ENCODE measurements around the gene SLF2. TPM values are rescaled to one million over a fixed set of nuclear protein-coding genes. Genes with fewer than 3 reads are reported as not detected.

SLF2 gene
- total and polyA plus RNA-seq, 2 of the 13 experiments (the other 11 are each of a cell fraction or from before 2014, with no cell fraction given), result 12.2 to 48.1 TPM

DNA sequence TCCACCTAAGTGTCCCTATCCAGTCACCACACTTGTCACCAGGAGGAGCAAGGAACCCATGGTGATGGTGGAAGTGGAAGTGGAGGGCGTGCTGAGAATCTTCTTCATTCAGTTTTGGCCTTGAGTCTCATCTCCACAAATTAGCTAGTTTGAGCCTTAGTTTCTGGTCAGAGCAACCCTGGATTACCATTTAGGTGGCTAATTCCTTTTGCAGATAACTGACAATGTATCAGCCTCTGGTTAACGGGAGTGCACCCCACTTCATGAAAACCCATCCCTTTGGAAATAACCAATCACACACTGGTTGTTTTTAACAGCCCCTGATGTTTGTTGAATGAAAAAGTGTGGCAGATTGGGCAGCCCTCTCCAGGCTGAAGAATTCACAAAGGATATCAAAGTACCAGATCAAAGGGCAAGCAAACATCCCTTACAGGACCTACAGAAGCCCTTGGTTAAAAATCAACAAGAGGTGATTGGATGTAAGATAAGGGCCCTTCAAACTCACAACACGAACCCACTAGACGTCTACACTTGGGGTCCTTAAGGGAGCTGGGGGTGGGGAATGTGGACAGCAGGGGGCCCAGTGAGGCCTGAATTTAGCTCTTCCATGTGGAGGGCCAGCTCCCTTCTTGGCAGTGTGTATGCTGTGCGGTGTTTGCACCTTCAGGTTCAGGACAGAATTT is 37.1 kb upstream of the SLF2 start (continued):
- TF ChIP-seq, protein P1, sequence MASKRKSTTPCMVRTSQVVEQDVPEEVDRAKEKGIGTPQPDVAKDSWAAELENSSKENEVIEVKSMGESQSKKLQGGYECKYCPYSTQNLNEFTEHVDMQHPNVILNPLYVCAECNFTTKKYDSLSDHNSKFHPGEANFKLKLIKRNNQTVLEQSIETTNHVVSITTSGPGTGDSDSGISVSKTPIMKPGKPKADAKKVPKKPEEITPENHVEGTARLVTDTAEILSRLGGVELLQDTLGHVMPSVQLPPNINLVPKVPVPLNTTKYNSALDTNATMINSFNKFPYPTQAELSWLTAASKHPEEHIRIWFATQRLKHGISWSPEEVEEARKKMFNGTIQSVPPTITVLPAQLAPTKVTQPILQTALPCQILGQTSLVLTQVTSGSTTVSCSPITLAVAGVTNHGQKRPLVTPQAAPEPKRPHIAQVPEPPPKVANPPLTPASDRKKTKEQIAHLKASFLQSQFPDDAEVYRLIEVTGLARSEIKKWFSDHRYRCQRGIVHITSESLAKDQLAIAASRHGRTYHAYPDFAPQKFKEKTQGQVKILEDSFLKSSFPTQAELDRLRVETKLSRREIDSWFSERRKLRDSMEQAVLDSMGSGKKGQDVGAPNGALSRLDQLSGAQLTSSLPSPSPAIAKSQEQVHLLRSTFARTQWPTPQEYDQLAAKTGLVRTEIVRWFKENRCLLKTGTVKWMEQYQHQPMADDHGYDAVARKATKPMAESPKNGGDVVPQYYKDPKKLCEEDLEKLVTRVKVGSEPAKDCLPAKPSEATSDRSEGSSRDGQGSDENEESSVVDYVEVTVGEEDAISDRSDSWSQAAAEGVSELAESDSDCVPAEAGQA (IDR thresholded peaks at IDR 0.05; ENCODE audit: low read depth), result no peak
- TF ChIP-seq, protein P1 (CRISPR knock-in tag; IDR thresholded peaks at IDR 0.05; ENCODE audit: borderline replicate concordance), result peak; percentile 43; the same call in 1 of the 2 replicates
- TF ChIP-seq, protein P2, sequence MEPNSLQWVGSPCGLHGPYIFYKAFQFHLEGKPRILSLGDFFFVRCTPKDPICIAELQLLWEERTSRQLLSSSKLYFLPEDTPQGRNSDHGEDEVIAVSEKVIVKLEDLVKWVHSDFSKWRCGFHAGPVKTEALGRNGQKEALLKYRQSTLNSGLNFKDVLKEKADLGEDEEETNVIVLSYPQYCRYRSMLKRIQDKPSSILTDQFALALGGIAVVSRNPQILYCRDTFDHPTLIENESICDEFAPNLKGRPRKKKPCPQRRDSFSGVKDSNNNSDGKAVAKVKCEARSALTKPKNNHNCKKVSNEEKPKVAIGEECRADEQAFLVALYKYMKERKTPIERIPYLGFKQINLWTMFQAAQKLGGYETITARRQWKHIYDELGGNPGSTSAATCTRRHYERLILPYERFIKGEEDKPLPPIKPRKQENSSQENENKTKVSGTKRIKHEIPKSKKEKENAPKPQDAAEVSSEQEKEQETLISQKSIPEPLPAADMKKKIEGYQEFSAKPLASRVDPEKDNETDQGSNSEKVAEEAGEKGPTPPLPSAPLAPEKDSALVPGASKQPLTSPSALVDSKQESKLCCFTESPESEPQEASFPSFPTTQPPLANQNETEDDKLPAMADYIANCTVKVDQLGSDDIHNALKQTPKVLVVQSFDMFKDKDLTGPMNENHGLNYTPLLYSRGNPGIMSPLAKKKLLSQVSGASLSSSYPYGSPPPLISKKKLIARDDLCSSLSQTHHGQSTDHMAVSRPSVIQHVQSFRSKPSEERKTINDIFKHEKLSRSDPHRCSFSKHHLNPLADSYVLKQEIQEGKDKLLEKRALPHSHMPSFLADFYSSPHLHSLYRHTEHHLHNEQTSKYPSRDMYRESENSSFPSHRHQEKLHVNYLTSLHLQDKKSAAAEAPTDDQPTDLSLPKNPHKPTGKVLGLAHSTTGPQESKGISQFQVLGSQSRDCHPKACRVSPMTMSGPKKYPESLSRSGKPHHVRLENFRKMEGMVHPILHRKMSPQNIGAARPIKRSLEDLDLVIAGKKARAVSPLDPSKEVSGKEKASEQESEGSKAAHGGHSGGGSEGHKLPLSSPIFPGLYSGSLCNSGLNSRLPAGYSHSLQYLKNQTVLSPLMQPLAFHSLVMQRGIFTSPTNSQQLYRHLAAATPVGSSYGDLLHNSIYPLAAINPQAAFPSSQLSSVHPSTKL (CRISPR knock-in tag; IDR thresholded peaks at IDR 0.05), result peak; percentile 72
- TF ChIP-seq, protein P3, sequence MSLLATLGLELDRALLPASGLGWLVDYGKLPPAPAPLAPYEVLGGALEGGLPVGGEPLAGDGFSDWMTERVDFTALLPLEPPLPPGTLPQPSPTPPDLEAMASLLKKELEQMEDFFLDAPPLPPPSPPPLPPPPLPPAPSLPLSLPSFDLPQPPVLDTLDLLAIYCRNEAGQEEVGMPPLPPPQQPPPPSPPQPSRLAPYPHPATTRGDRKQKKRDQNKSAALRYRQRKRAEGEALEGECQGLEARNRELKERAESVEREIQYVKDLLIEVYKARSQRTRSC (CRISPR knock-in tag; IDR thresholded peaks at IDR 0.05; ENCODE audit: low read depth), result no peak
- TF ChIP-seq JUN (CRISPR knock-in tag; IDR thresholded peaks at IDR 0.05) (no peak), NFATC3 (CRISPR knock-in tag; IDR thresholded peaks at IDR 0.05) (0 out of 2 replicates have a peak, but pooled peaks have one; percentile 46), PTBP1 (IDR thresholded peaks at IDR 0.05; ENCODE audit: low read depth, low read length, poor library complexity, severe bottlenecking) (no peak), THYN1 (CRISPR knock-in tag; IDR thresholded peaks at IDR 0.05; ENCODE audit: borderline replicate concordance, low read depth) (no peak), ZNF788 (CRISPR knock-in tag; IDR thresholded peaks at IDR 0.05; ENCODE audit: borderline replicate concordance) (peak; percentile 36; the same call in 1 of the 2 replicates), NONO (IDR thresholded peaks at IDR 0.05) (no peak), NONO (CRISPR knock-in tag; conservative IDR thresholded peaks at IDR 0.05) (peak; percentile 37; the same call in 1 of the 2 replicates), POLR2A (IDR thresholded peaks at IDR 0.05; ENCODE audit: insufficient read depth in 1 of 2, low read depth in 2 of 2, low read length in 2 of 2) (0 out of 4 replicates have a peak, but pooled peaks of 1 of the 2 experiments have one; percentile 19), ARID3A (IDR thresholded peaks at IDR 0.05; ENCODE audit: low read depth, low read length) (peak; percentile 47; the same call in 1 of the 2 replicates), ZFP36L2 (CRISPR knock-in tag; IDR thresholded peaks at IDR 0.05) (no peak), HOXA5 (CRISPR knock-in tag; IDR thresholded peaks at IDR 0.05) (no peak), YEATS4 (CRISPR knock-in tag; IDR thresholded peaks at IDR 0.05; ENCODE audit: borderline replicate concordance) (peak; percentile 53; the same call in 1 of the 2 replicates), TBX3 (IDR thresholded peaks at IDR 0.05; ENCODE audit: borderline replicate concordance) (peak; percentile 46; the same call in 1 of the 2 replicates)

Data from HepG2 (cell line).